ENCODE data around the gene IL1RAPL2.

DNA sequence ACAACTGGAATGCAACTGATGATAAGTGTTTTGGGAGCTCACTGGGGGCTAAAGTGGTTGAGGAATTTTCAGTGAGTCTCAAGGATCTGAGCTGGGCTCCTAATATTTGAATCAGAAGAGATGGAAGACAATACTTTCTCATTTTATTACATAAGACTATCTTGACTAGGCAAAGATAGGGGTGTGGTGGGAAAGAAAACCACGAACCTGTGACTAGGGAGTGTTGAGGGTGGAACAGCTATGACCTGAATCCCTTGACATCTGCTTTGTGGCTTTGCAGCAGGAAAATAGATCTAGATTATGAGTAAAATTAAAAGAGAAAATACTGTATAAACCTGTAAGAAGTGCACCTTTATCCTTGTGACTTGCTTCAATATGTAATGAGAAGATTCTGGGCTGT is 949.6 kb downstream of the IL1RAPL2 start:
- TF ChIP-seq CTCF (IDR thresholded peaks at IDR 0.05): no peak
- TF ChIP-seq POLR2A (IDR thresholded peaks at IDR 0.05): no peak

Data from thyroid gland (tissue), 4 donors.